ENCODE results near the gene CERT1.

CERT1 gene

DNA sequence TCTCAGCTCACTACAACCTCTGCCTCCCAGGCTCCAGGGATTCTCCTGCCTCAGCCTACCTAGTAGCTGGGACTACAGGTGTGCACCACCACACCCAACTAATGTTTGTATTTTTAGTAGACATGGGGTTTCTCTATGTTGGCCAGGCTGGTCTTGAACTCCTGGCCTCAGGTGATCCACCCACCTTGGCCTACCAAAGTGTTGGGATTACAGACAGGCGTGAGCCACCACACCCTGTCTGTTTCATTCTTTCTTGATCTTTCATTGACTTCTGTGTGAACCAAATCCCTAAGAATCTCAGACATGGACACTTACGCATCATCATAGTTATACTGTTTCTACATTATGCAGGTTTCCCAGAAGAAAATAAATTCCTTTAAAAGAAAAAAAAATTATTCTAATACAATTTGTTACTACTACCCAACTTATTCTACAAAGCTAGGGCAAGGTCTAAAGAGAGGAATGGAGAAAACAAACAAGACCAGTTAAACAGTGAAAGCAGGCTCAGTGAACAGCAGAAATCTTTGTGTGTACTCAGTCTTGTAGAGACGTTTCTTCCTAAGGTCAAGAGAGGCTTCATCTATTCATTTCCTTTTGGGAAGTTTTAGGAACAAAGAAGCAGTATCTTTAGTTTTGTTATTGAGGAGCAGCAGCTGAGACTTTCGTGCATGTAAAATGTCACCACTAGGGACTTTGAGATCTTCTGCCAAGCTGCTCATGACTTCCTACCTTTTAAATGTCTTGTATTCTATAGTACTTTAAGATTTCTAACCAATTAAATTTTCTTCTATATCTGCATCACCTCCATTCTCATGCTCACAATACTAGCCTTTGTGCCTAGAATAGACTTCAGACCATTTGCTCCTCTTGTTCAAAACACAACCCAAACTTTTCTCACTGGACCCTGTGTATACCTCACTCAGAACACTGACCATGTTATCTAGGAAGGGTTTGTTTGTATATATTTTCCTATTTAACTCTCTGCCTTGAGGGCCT is 180.0 kb downstream of the CERT1 start:
- intact Hi-C loops (cut with DNase I): loop anchor here (10.0 kb wide), 1 partner anchor 353 kb away; no protein-coding TSS in a partner anchor
- DNase-seq: no peak

- intact Hi-C loops (cut with DNase I): loop anchor here (10.0 kb wide), 1 partner anchor 354 kb away; no protein-coding TSS in a partner anchor
- DNase-seq: no peak
Measured at GRCh38 chr5:75330404-75330803, 181.0 kb downstream of the CERT1 start.
